MV-4-11 (cell line): Measurements from ENCODE around the gene TTC39A.

Source experiments
- DNase-seq: peaks from one replicate; lab custom pipeline; 2025; lab: John Stamatoyannopoulos, UW

TTC39A gene

DNA sequence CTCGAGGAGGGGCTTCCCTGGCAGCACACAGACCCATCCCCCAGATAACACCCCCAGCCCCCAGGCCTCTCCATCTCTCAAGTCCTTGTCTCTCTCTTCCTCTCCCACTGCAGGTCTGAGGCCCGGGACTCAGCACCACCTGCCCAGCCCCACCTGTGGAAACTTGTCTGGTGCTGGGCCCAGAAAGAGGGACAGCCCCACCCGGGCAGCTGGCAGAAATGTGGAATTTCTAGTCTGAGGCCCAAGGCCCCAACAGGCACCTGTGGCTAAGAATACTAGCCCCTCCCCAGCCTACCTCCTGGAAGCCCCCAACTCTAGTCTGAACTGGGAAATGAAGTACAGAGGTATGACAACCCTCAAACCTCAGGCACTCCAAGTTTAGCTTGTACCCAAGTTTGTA, 15.4 kb downstream of the TTC39A start:
- DNase-seq, result no peak

DNA sequence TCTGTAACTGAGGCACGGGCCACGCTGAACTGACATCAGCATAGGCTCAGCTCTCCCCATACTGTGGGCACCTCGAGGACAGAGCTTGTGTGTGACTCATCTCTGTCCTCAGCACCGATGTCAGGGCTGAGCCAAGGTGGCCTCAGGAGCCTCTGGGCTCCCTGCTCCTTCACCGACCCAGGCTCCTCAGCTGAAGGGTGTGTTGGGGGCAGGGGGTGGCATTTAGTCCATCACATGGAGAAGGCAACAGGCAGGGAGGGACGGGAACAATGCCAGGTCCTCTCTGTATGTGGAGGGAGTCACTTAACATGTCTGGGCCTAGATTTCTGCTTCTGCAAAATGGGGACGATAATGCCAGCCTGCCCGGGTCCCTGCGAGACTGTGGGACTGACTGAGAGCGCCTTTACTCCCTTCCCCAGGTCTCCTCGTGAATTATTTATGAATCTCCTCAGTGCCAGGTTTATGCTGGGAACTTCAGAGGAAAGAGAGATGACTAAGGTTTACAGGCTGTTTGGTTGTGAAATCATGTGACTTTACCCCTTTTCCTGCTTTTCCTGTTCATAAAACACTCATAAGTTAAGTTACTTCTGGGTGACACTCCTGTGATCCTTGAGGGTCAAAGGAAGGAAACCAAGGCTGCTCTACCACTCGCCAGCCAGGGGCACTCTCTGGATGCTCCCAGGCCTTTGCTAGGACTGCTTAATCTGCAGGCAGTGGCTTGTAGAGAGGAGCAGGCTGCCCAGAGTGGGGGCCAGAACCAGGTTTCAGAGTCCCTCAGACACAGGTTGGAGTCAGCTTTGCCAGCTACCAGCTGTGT, 16.2 kb downstream of the TTC39A start:
- peak; percentile 26 for DNase-seq

- DNase-seq, result no peak
These were observed 17.0 kb downstream of the TTC39A start for GRCh38 chr1:51313268-51313852.

- DNase-seq, result no peak
These were observed 17.6 kb downstream of the TTC39A start for GRCh38 chr1:51312718-51313117.

- DNase-seq, result no peak
These were observed 18.5 kb downstream of the TTC39A start for GRCh38 chr1:51311826-51312225.

- peak; percentile 21 for DNase-seq
These were observed 19.3 kb downstream of the TTC39A start for GRCh38 chr1:51310871-51311613.

DNA sequence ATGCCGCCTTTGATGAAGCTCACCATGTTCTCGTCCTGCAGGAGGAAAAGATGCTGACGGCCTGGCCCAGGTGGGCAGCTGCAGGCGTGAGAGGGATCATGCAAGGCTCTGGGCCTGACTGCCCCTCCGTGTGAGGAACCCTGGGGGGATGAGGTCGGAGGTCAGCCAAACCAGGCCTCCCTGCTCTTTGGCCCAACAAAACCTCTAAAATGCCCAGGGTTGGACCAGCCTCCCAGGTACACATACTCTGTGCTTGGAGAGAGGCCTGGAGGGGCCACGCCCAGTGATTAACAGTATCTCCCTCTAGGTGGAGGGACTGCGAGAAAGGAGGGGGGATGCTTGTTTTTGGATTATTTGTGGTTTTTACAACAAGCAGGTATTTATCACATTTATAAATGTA, 21.1 kb downstream of the TTC39A start:
- no peak for DNase-seq

DNA sequence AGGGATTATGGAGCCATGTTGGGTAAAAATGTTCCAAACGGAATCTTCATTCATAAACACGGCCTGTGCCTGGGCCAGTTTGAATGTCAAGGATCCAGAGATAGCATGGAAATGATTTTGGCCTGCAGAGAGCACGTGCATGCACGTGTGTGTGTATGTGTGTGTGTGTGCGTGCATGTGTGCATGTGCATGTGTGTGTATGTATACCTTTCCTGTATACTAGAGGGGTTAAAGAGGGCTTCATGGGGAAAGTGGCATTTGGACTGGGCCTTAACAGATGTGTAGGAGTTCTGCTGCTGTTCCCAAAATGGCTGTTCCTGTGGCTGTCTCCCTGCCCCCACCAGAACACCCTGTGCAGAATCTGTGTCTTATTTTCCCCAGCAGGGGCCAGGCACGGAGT, 21.7 kb downstream of the TTC39A start:
- DNase-seq, result no peak

DNA sequence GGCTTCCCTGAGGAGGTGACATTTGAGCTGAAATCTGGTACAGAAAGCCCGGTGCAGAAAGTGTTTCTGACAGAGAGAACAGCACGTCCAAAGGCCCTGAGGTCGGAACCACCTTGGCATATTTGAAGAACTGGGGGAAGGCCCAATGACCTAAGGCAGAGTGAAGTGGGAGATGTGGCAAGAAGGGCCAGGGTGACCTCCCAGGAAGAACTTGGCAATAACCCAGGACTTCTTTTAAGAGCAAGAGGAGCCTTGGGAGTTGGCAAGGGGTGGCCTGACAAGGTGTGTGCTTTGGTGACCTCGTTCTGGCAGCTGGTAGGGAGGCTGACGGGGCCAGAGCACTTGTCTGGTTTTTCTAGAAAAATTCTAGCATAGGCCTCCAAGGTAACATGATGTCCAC, 23.4 kb downstream of the TTC39A start:
- DNase-seq, result no peak

- DNase-seq, result no peak
These were observed 25.0 kb downstream of the TTC39A start for GRCh38 chr1:51305371-51305823.

GRCh38 chr1:51304360-51304759, 26.0 kb downstream of the TTC39A start:
- DNase-seq, result no peak

GRCh38 chr1:51303751-51304251, 26.6 kb downstream of the TTC39A start:
- DNase-seq, result peak; percentile 74

DNA sequence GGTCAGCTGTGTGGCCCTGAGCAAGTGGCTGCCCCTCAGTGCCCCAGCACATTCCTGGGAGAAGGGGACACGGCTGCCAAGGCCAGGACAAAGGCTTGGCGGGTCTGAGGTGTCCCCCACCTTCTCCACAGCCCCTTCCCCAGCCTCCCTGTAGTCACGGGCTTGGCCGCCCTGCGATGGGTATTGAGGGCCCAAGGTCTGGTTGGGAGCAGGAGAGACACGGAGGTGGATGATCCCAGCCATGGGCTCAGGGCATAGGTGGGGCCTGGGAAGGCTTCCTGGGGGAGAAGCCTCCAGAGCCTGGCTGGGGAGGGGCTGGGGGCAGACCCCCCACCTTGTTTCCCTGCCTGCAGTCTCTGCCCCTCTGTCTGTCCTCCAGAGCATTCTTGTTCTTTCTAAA, 27.0 kb downstream of the TTC39A start:
- no peak for DNase-seq

GRCh38 chr1:51302746-51303145, 27.6 kb downstream of the TTC39A start:
- no peak for DNase-seq

DNA sequence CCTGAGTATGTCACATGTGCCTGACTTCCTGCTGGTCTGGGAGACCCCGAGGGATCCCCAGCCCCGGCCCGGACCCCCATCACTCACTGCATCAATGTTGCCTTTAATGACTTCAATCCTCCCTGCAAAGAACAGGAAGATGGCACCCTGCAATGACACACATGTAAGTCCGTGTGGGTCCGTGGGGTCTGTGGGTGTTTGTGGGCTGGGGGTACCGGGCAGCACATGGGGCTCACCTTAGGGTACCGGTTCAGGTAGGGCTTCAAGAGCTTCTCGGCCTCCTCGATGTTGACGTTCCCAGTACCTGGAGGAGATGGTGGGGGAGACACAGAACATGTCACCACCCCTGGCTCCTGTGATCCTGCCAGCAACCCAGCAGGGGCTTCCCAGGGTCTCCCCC, 28.1 kb downstream of the TTC39A start:
- DNase-seq, result no peak

DNA sequence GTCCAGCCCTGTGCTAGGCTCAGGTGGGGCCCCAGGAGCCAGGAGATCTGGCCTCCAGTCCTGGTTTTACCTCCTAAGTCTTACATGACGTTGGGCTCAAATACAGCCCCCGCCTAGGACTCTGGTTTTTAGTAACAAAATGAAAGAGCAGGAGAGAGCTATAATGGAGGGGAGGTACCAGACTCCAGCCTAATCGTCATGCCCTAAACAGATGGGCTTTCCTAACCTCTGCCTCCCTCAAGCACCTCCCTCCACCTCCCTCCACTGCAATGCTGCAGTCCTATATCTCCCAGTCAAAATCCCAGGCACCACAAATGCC, 28.6 kb downstream of the TTC39A start:
- DNase-seq, result no peak

DNA sequence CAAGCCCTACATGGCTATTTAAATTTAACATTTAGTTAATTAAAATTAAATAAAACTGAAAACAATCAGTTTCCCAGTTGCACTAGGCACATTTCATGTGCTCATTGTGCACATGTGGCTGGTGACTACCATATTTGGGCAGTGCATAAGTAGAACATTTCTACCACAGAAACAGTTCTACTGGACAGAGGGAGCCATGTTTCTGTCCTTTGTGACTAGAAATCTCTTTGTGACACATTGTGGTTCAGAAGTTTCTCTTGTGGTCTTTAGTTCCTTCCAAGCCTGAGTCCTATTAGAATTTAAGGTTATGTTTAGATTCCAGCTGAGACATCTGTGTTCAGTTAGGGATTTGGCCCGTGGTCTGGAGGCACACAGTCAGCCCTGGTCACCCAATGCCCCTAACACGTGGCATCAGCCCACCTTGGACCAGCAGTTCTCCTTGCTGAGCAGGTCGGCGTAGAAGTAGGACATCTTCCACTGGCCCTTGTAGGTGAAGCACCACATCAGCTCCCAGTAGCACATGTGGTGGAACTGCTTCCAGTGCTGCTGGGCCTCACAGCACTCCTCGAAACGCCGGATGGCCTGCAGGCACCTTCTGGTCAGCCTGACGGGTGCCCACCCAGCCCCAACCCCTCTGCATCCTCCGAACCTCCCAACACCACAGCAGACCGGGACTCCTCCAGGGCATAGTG, 29.1 kb downstream of the TTC39A start:
- DNase-seq, result peak; percentile 91

DNA sequence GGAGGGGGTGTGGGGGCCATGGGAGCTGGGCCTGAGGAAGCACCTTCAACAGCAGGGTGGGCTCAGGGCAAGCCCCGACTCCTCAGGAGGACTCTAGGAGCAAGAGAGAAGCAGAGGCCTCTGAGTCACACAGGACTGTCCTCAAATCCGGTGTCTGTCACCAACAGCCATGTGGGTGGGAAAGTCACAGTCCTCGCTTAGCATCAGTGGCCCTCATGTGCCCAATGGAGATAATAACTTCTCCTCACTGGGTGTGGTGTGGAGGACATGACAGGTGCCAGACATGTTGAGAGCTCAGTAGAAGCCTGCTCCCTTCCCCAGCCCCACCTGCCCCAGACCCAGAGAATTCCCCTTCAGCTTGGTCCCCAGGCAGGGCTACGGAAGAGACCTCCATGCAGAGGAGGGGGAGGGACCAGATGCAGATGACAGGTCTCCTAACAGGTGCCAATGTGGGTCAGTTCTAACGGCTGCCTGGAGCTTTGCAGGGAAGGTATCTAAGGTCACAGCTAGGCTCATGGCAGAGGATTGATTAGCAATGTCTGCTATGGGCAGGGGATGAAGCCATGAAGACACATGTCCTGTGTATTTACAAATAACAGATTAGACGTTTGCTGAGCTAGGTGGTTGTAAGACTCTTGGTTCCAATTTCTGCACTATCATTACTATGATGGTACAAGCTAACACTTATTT, 30.2 kb downstream of the TTC39A start:
- no peak for DNase-seq

GRCh38 chr1:51299185-51299885, 31.0 kb downstream of the TTC39A start:
- no peak for DNase-seq

- no peak for DNase-seq
These were observed 32.0 kb downstream of the TTC39A start for GRCh38 chr1:51298322-51298705.
